K562 (cell line): ENCODE measurements around the gene COMMD2. TPM values are rescaled to one million over a fixed set of nuclear protein-coding genes. Genes with fewer than 3 reads are reported as not detected.

Experiments used
- CEBPG ChIP-seq, 3 experiments: fragments of 200-800 bp in 1 of 3; sonication (Bioruptor generic) in 1 of 3; sonication (generic) in 1 of 3; formaldehyde crosslinking in 1 of 3; IDR thresholded peaks in 2 of 3; conservative IDR thresholded peaks in 1 of 3; 2 replicates each; pipeline versions ENCODE4 v1.6.1 to v1.8.0; 2016 to 2022; ENCODE audit warnings: missing compliant biosample characterization in 2 of 3, missing genetic modification characterization in 2 of 3, mild to moderate bottlenecking in 1 of 3, missing genetic modification reagents in 1 of 3
- LCOR ChIP-seq: sonication (generic); formaldehyde crosslinking; IDR thresholded peaks from 2 replicates; pipeline ENCODE4 v1.8.0; 2022; ENCODE audit warnings: mild to moderate bottlenecking, missing genetic modification reagents
- POU5F1 ChIP-seq: fragments of 150-350 bp; IDR thresholded peaks from 2 replicates; pipeline ENCODE4 v1.6.1; 2014; ENCODE audit warnings: borderline replicate concordance, low read length, low read depth, mild to moderate bottlenecking; ENCODE audit not compliant: partially characterized antibody
- SMAD3 ChIP-seq: fragments of 450-650 bp; formaldehyde crosslinking; conservative IDR thresholded peaks from 2 replicates; pipeline ENCODE4 v1.4.0; 2020; ENCODE audit warnings: mild to moderate bottlenecking
- TRIM24 ChIP-seq, 2 experiments: fragments of 450-650 bp; IDR thresholded peaks; 2 replicates each; pipeline ENCODE4 v1.6.1; 2016
- polyA plus RNA-seq, 8 experiments: library from polyadenylated mRNA; depleted of rRNA in 4 of 8; stranded (reverse) in 5 of 8; unstranded in 3 of 8; fragments of >200 nt; fragmentation: Nextera tagmentation in 2 of 8; fragmentation: Illumina TruSeq in 1 of 8; extraction: Ambion mirVana in 2 of 8; extraction: Trizol in 1 of 8; gene quantifications; 2 replicates each; pipeline versions ENCODE4 v1.2.1 to v1.2.3, GENCODE V29; 2011 to 2014; ENCODE audit warnings: inconsistent platforms in 1 of 8, missing spikeins in 1 of 8
- total RNA-seq, 7 experiments: library from RNA; depleted of rRNA in 6 of 7; stranded (reverse); fragments of >200 nt in 6 of 7; fragmentation: Illumina TruSeq in 2 of 7; extraction: Trizol in 2 of 7; gene quantifications; 2 replicates each; pipeline versions ENCODE4 v1.2.1 to v1.2.3, GENCODE V29; 2011 to 2021; ENCODE audit warnings: low replicate concordance in 1 of 7
- TF ChIP-seq, protein P1 (sequence below), 2 experiments: fragments of 450-650 bp in 1 of 2; sonication (generic) in 1 of 2; formaldehyde crosslinking in 1 of 2; IDR thresholded peaks; 2 replicates each; pipeline versions ENCODE4 v1.7.1 to v1.9.0; 2016 to 2022; ENCODE audit warnings: inconsistent platforms in 1 of 2, mild to moderate bottlenecking in 1 of 2, missing genetic modification reagents in 1 of 2
- TF ChIP-seq, protein P2 (sequence below), 2 experiments: fragments of 450-650 bp in 1 of 2; sonication (generic) in 1 of 2; formaldehyde crosslinking in 1 of 2; IDR thresholded peaks in 1 of 2; conservative IDR thresholded peaks in 1 of 2; 2 replicates each; pipeline versions ENCODE4 v1.6.1 to v1.8.1; 2016 to 2023; ENCODE audit warnings: mild to moderate bottlenecking in 2 of 2, moderate library complexity in 2 of 2, inconsistent platforms in 1 of 2, missing genetic modification reagents in 1 of 2

COMMD2 gene
- total and polyA plus RNA-seq, 9 of the 15 experiments (the other 6 are each of a cell fraction or from before 2014, with no cell fraction given): 25.8 to 102 (median 41.8) TPM

DNA sequence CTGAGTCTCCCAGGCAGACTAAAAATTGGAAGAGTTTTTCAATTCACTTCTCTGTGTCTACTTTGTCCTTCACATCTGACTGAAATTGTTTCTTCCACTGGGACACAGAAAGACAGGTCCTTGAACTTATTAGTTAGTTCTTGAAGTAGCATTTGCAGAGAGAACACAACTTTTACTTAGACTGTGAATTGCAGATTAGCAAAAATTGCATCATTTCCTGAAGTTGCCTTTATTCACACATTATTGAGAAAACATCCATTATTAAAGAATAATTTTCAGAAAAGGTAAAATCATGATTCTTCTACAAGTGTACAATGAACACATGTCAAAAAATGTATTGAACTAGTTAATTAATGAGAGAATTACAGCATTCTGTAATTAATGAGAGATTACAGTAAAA lies 1.4 kb upstream of the COMMD2 start (continued):
- TF ChIP-seq, protein P1, sequence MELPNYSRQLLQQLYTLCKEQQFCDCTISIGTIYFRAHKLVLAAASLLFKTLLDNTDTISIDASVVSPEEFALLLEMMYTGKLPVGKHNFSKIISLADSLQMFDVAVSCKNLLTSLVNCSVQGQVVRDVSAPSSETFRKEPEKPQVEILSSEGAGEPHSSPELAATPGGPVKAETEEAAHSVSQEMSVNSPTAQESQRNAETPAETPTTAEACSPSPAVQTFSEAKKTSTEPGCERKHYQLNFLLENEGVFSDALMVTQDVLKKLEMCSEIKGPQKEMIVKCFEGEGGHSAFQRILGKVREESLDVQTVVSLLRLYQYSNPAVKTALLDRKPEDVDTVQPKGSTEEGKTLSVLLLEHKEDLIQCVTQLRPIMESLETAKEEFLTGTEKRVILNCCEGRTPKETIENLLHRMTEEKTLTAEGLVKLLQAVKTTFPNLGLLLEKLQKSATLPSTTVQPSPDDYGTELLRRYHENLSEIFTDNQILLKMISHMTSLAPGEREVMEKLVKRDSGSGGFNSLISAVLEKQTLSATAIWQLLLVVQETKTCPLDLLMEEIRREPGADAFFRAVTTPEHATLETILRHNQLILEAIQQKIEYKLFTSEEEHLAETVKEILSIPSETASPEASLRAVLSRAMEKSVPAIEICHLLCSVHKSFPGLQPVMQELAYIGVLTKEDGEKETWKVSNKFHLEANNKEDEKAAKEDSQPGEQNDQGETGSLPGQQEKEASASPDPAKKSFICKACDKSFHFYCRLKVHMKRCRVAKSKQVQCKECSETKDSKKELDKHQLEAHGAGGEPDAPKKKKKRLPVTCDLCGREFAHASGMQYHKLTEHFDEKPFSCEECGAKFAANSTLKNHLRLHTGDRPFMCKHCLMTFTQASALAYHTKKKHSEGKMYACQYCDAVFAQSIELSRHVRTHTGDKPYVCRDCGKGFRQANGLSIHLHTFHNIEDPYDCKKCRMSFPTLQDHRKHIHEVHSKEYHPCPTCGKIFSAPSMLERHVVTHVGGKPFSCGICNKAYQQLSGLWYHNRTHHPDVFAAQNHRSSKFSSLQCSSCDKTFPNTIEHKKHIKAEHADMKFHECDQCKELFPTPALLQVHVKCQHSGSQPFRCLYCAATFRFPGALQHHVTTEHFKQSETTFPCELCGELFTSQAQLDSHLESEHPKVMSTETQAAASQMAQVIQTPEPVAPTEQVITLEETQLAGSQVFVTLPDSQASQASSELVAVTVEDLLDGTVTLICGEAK (IDR thresholded peaks at IDR 0.05): no peak
- TF ChIP-seq, protein P1 (CRISPR knock-in tag; IDR thresholded peaks at IDR 0.05): no peak
- TF ChIP-seq CEBPG (CRISPR knock-in tag; IDR thresholded peaks at IDR 0.05) (no peak), CEBPG (tag; conservative IDR thresholded peaks at IDR 0.05 in 1 of 2, IDR thresholded peaks at IDR 0.05 in 1 of 2) (peak; percentile 44 to 67; a peak in 2 of 4 replicates), POU5F1 (no peak), LCOR (CRISPR knock-in tag) (no peak), TRIM24 (IDR thresholded peaks at IDR 0.05) (peak; percentile 22 to 23; a peak in 2 of 4 replicates), SMAD3 (CRISPR knock-in tag) (no peak)
- TF ChIP-seq, protein P2, sequence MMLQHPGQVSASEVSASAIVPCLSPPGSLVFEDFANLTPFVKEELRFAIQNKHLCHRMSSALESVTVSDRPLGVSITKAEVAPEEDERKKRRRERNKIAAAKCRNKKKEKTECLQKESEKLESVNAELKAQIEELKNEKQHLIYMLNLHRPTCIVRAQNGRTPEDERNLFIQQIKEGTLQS (IDR thresholded peaks at IDR 0.05): peak; percentile 50
- TF ChIP-seq, protein P2 (CRISPR knock-in tag; conservative IDR thresholded peaks at IDR 0.05): no peak
